Stomach (tissue), 9 donors: ENCODE data around the gene CAMK2G. TPM values are rescaled to one million over a fixed set of nuclear protein-coding genes. Genes with fewer than 3 reads are reported as not detected.
"Not testable (repeated sequence)": the region's sequence is repeated elsewhere in the genome, so short reads cannot be mapped to it uniquely, and the experiment has no call there.

Source experiments
- DNase-seq, 2 donors: peaks; one replicate each; pipeline versions ENCODE4 v3.0.0 to v3.0.0-alpha.2; 2013 to 2019
- H3K27ac ChIP-seq, 5 donors: fragments of 200-600 bp in 4 of 5; sonication (generic) in 4 of 5; one replicate each; pipeline ENCODE4 v1.5.1; 2013 to 2019; ENCODE audit warnings: mild to moderate bottlenecking in 1 of 5, moderate library complexity in 1 of 5
- H3K27me3 ChIP-seq, 3 donors: fragments of 200-600 bp; sonication (generic); one replicate each; pipeline ENCODE4 v1.5.1; 2017 to 2019; ENCODE audit warnings: mixed run types in 1 of 3
- H3K36me3 ChIP-seq, 4 donors: fragments of 200-600 bp; sonication (generic); 1 replicate in 3 of 4; 2 replicates in 1 of 4; pipeline ENCODE4 v1.5.1; 2016 to 2019
- H3K4me1 ChIP-seq, 4 donors: fragments of 200-600 bp; sonication (generic); one replicate each; pipeline ENCODE4 v1.5.1; 2016 to 2019
- H3K4me3 ChIP-seq, 4 donors: fragments of 200-600 bp; sonication (generic) in 3 of 4; one replicate each; pipeline ENCODE4 v1.5.1; 2016 to 2019; ENCODE audit warnings: mild to moderate bottlenecking in 1 of 4
- H3K9me3 ChIP-seq, 4 donors: fragments of 200-600 bp; sonication (generic); one replicate each; pipeline ENCODE4 v1.5.1; 2016 to 2019
- EP300 ChIP-seq: sonication (generic); formaldehyde crosslinking; IDR thresholded peaks from one replicate; pipeline ENCODE4 v1.6.1; 2017; ENCODE audit warnings: antibody characterized with exemption
- POLR2A ChIP-seq, 4 donors: fragments of 450-650 bp; IDR thresholded peaks; one replicate each; pipeline ENCODE4 v1.6.1; 2016; ENCODE audit warnings: antibody characterized with exemption in 4 of 4, control low read depth in 2 of 4, mild to moderate bottlenecking in 1 of 4, moderate library complexity in 1 of 4
- POLR2AphosphoS5 ChIP-seq, 3 donors: sonication (generic); formaldehyde crosslinking; IDR thresholded peaks; one replicate each; pipeline ENCODE4 v1.6.1; 2016; ENCODE audit warnings: antibody characterized with exemption in 3 of 3
- whole genome bisulfite sequencing, 5 donors: extraction: QIAGEN DNeasy Blood & Tissue Kit in 3 of 5; methylation state at CpG; one replicate each; pipeline versions ENCODE4 v1.1.5 to v1.1.7; 2013 to 2018; 5-methylcytosine and 5-hydroxymethylcytosine counted together
- intact Hi-C: fragments of 100-400 bp; cut with DNase I; formaldehyde crosslinking; loops from one replicate; pipeline ENCODE4 v1.15.1; 2023; ENCODE audit warnings: low total_unique reads
- polyA plus RNA-seq, 3 donors: library from polyadenylated mRNA; stranded (reverse); fragments of 200-250 nt; gene quantifications; one replicate each; pipeline ENCODE4 v1.2.3, GENCODE V29; 2013
- total RNA-seq, 5 donors: library from RNA; depleted of rRNA; stranded (reverse); fragments of >200 nt; gene quantifications; one replicate each; pipeline versions ENCODE4 v1.1.0 to v1.2.3, GENCODE V29; 2014 to 2016
- TF ChIP-seq, protein P1 (sequence below), 7 experiments: fragments of 450-650 bp in 4 of 7; fragments of 200-600 bp in 3 of 7; sonication (generic) in 3 of 7; IDR thresholded peaks; one replicate each; pipeline ENCODE4 v1.5.1; 2016 to 2019; ENCODE audit warnings: antibody characterized with exemption in 7 of 7, control low read depth in 2 of 7, mild to moderate bottlenecking in 1 of 7
- donor health status: healthy with polysubstance abuse.
- donor health status: Bipolar disorder and iron deficiency.
- donor health status: healthy.

CAMK2G gene
- total and polyA plus RNA-seq, 8 donors = 7.5 to 93.3 (median 29.6) TPM

DNA sequence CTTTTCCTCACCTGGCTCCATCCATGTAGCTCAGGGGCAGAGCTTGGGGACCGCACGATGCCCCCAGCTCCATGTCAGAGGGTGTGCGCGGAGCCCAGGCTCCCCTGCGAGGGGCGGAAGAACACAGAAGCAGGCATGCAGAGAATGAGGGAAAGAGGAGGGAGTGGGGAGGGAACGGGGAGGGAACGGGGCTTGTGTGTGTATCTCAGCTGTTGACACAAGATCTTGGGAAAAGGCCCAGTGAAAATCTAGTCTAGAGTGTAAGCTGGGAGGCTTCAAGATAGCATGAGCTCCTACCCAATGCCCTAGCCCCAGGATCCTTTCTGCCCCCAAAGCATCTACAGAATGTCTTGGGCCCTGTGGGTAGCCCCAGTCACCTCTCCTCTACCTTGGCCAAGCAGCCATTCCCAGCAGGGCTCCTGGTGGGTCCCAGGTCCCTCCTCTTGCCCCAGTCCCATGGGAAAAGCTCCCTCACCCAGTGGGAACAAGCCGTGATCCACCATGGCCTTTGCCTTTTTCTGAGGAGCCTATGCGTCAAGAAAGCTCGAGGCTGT lies 37.9 kb downstream of the CAMK2G start:
- DNase-seq = no peak
- Histone ChIP-seq H3K9me3 (no peaks in the 10 kb centered on the region), H3K27ac (peak overlapping the region in 3 of 5 donors; percentile 26 to 58 (median 49)), H3K36me3 (peaks cover 31 to 82% (median 69%) of the 10 kb centered on the region in 4 donors), H3K4me1 (peaks cover 0 to 26% (median 4%) of the 10 kb centered on the region in 4 donors), H3K27me3 (no peaks in the 10 kb centered on the region), H3K4me3 (no peak overlapping the region)
- TF ChIP-seq POLR2AphosphoS5 (IDR thresholded peaks at IDR 0.05) = no peak
- TF ChIP-seq POLR2A (IDR thresholded peaks at IDR 0.05) = no peak
- TF ChIP-seq, protein P1, sequence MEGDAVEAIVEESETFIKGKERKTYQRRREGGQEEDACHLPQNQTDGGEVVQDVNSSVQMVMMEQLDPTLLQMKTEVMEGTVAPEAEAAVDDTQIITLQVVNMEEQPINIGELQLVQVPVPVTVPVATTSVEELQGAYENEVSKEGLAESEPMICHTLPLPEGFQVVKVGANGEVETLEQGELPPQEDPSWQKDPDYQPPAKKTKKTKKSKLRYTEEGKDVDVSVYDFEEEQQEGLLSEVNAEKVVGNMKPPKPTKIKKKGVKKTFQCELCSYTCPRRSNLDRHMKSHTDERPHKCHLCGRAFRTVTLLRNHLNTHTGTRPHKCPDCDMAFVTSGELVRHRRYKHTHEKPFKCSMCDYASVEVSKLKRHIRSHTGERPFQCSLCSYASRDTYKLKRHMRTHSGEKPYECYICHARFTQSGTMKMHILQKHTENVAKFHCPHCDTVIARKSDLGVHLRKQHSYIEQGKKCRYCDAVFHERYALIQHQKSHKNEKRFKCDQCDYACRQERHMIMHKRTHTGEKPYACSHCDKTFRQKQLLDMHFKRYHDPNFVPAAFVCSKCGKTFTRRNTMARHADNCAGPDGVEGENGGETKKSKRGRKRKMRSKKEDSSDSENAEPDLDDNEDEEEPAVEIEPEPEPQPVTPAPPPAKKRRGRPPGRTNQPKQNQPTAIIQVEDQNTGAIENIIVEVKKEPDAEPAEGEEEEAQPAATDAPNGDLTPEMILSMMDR (IDR thresholded peaks at IDR 0.05) = no peak
- no peak for TF ChIP-seq EP300
- WGBS, 5 donors = 48 to 77% (median 59%) methylated on average over 11 of the region's 11 CpGs
- intact Hi-C loops = no loop called here

DNA sequence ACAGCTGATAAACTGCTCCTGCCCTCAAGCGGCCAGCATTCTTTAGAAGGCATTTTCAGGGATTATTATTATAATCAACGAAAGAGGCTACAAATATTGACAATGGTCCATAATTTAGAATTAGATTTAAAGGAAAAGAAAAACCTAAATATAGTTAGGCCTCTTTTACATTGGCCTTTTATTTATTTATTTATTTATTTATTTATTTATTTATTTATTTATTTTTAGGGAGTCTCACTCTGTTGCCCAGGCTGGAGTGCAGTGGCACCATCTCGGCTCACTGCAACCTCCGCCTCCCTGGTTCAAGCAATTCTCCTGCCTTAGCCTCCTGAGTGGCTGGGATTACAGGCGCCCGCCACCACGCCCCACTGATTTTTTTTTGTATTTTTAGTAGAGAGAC lies 45.3 kb downstream of the CAMK2G start:
- H3K36me3 ChIP-seq = peaks cover 21 to 73% (median 54%) of the 10 kb centered on the region in 4 donors
- DNase-seq, H3K4me3 ChIP-seq, intact Hi-C loops, H3K27me3 ChIP-seq, H3K27ac ChIP-seq, H3K9me3 ChIP-seq, H3K4me1 ChIP-seq: not testable (repeated sequence)
- WGBS, 5 donors = 89 to 96% (median 94%) methylated on average over 7 of the region's 7 CpGs

- DNase-seq = no peak
- 89 to 96% (median 94%) methylated on average over 6 of the region's 6 CpGs for WGBS, 5 donors
- no peaks in the 10 kb centered on the region for H3K27me3 ChIP-seq
- no peak overlapping the region for H3K27ac ChIP-seq
- TF ChIP-seq POLR2AphosphoS5 (IDR thresholded peaks at IDR 0.05) = no peak
- no peak for TF ChIP-seq EP300
- TF ChIP-seq, protein P1 (IDR thresholded peaks at IDR 0.05) = no peak
- no peak for TF ChIP-seq POLR2A (IDR thresholded peaks at IDR 0.05)
- peaks cover 29 to 82% (median 64%) of the 10 kb centered on the region in 4 donors for H3K36me3 ChIP-seq
- intact Hi-C loops = no loop called here
- H3K4me1 ChIP-seq = no peaks in the 10 kb centered on the region
- H3K4me3 ChIP-seq = no peak overlapping the region
- no peaks in the 10 kb centered on the region for H3K9me3 ChIP-seq
Measured at GRCh38 chr10:73828161-73828560, 46.2 kb downstream of the CAMK2G start.

DNA sequence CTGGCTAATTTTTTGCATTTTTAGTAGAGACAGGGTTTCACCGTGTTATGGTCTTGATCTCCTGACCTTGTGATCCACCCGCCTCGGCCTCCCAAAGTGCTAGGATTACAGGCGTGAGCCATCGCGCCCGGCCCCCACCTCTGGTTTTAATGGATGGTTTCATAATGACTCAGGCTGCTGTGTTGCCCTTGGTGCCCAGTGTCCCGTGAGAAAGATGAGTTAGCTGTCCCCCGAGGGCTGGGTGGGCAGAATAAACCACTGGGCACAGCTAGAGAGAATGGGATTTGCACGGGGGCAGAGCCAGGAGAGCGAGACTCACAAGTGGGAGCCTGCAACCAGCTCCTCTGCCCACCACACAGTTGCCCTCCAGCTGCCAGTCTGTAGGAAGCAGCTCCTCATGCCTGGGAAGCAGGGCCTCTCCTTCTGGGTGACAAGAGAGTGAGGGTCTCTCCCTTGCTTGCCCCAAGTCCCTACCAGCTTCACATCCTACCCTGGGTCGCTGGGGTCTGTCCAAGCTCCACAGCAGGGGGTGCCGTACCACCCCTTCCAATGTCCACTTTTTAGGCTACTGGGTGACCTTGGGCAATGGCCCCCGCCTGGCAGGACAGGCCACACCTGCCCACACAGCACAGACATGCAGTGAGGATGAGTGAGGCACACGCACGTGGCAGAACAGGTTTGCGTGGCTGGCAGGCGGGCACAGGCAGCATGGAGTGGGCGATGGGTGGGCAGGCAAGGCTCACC lies 46.8 kb downstream of the CAMK2G start:
- no peak for DNase-seq
- no peaks in the 10 kb centered on the region for H3K27me3 ChIP-seq
- 91 to 96% (median 94%) methylated on average over 16 to 19 of the region's 19 CpGs for WGBS, 5 donors
- intact Hi-C loops = no loop called here
- no peak overlapping the region for H3K4me3 ChIP-seq
- no peak for TF ChIP-seq POLR2AphosphoS5 (IDR thresholded peaks at IDR 0.05)
- no peak for TF ChIP-seq EP300
- TF ChIP-seq, protein P1 (IDR thresholded peaks at IDR 0.05) = no peak
- TF ChIP-seq POLR2A (IDR thresholded peaks at IDR 0.05) = no peak
- H3K27ac ChIP-seq = no peak overlapping the region
- H3K4me1 ChIP-seq = no peaks in the 10 kb centered on the region
- H3K9me3 ChIP-seq = no peaks in the 10 kb centered on the region
- peaks cover 29 to 88% (median 68%) of the 10 kb centered on the region in 4 donors for H3K36me3 ChIP-seq
